Karpas-422 (cell line): ENCODE results near the gene PRKAG3. TPM values are rescaled to one million over a fixed set of nuclear protein-coding genes. Genes with fewer than 3 reads are reported as not detected.

ENCODE experiments used
- DNase-seq: peaks from one replicate; pipeline ENCODE4 v3.0.0-alpha.2; 2015
- H2AFZ ChIP-seq: fragments of 200-600 bp; sonication (generic); 2 replicates; pipeline ENCODE4 v1.6.1; 2014; ENCODE audit warnings: antibody characterized with exemption, low read length, mixed read lengths
- H3K27ac ChIP-seq: fragments of 200-600 bp; sonication (generic); 2 replicates; pipeline ENCODE4 v1.5.1; 2014; ENCODE audit warnings: mild to moderate bottlenecking, low read length, moderate library complexity
- H3K27me3 ChIP-seq: fragments of 200-600 bp; sonication (generic); 2 replicates; pipeline ENCODE4 v1.6.1; 2014; ENCODE audit warnings: low read length, mixed read lengths
- H3K36me3 ChIP-seq: fragments of 200-600 bp; sonication (generic); 2 replicates; pipeline ENCODE4 v1.6.1; 2014; ENCODE audit warnings: low read length, mixed read lengths; ENCODE audit not compliant: insufficient read depth
- H3K4me1 ChIP-seq: fragments of 200-600 bp; sonication (generic); 2 replicates; pipeline ENCODE4 v1.6.1; 2014; ENCODE audit warnings: mild to moderate bottlenecking, low read length, mixed read lengths
- H3K4me2 ChIP-seq: fragments of 200-600 bp; sonication (generic); 2 replicates; pipeline ENCODE4 v1.6.1; 2014; ENCODE audit warnings: low read length, low read depth, mild to moderate bottlenecking; ENCODE audit not compliant: poor library complexity, severe bottlenecking
- H3K4me3 ChIP-seq: fragments of 200-600 bp; sonication (generic); 2 replicates; pipeline ENCODE4 v1.5.1; 2014; ENCODE audit warnings: mild to moderate bottlenecking, antibody characterized with exemption, low read length, mixed read lengths
- H3K79me2 ChIP-seq: fragments of 200-600 bp; sonication (generic); 2 replicates; pipeline ENCODE4 v1.6.1; 2014; ENCODE audit warnings: mild to moderate bottlenecking, low read length, mixed read lengths
- H3K9ac ChIP-seq: fragments of 200-600 bp; sonication (generic); 2 replicates; pipeline ENCODE4 v1.6.0; 2014; ENCODE audit warnings: low read length
- H3K9me2 ChIP-seq: fragments of 200-600 bp; sonication (generic), shearing (Covaris generic); replicated peaks from 2 replicates; pipeline ENCODE4 v1.6.0; 2014; ENCODE audit warnings: mild to moderate bottlenecking, low read length, moderate library complexity; ENCODE audit not compliant: insufficient read depth
- H3K9me3 ChIP-seq: fragments of 300-700, 200-600 bp; sonication (generic); 2 replicates; pipeline ENCODE4 v1.6.1; 2014; ENCODE audit warnings: low read length, mixed read lengths
- H4K20me1 ChIP-seq: fragments of 200-600 bp; sonication (generic); 2 replicates; pipeline ENCODE4 v1.6.1; 2014; ENCODE audit warnings: mild to moderate bottlenecking, antibody characterized with exemption, low read length, low read depth; ENCODE audit not compliant: insufficient read depth
- total RNA-seq: library from RNA; depleted of rRNA; stranded (reverse); fragments of >200 nt; shearing (Covaris generic); gene quantifications from 2 replicates; pipeline ENCODE4 v1.2.3, GENCODE V29; 2014; ENCODE audit warnings: low replicate concordance

The PRKAG3 gene
- total RNA-seq, 1 experiment from 2014 or later, result not detected

- Histone ChIP-seq H3K27me3 (no peaks in the 10 kb centered on the region), H4K20me1 (no peaks in the 10 kb centered on the region), H2AFZ (no peak overlapping the region), H3K9me2 (no peaks in the 10 kb centered on the region), H3K9ac (no peak overlapping the region), H3K4me3 (no peak overlapping the region), H3K27ac (no peak overlapping the region), H3K4me1 (no peaks in the 10 kb centered on the region), H3K9me3 (no peaks in the 10 kb centered on the region), H3K4me2 (no peak overlapping the region), H3K36me3 (no peaks in the 10 kb centered on the region), H3K79me2 (no peaks in the 10 kb centered on the region)
- DNase-seq, result no peak
These were observed 10.7 kb downstream of the PRKAG3 start for GRCh38 chr2:218820746-218821369.

GRCh38 chr2:218819093-218819492 lies 12.5 kb downstream of the PRKAG3 start:
- H3K4me3 ChIP-seq, result no peak overlapping the region
- no peak overlapping the region for H2AFZ ChIP-seq
- no peaks in the 10 kb centered on the region for H3K9me3 ChIP-seq
- H3K9ac ChIP-seq, result no peak overlapping the region
- H4K20me1 ChIP-seq, result no peaks in the 10 kb centered on the region
- H3K27me3 ChIP-seq, result no peaks in the 10 kb centered on the region
- no peaks in the 10 kb centered on the region for H3K9me2 ChIP-seq
- no peak for DNase-seq
- H3K36me3 ChIP-seq, result no peaks in the 10 kb centered on the region
- no peaks in the 10 kb centered on the region for H3K79me2 ChIP-seq
- no peak overlapping the region for H3K4me2 ChIP-seq
- H3K27ac ChIP-seq, result no peak overlapping the region
- no peaks in the 10 kb centered on the region for H3K4me1 ChIP-seq

- H3K36me3 ChIP-seq, result no peaks in the 10 kb centered on the region
- no peak overlapping the region for H3K9ac ChIP-seq
- no peaks in the 10 kb centered on the region for H3K9me3 ChIP-seq
These were observed 15.0 kb downstream of the PRKAG3 start for GRCh38 chr2:218816561-218817011.

GRCh38 chr2:218815649-218816048 lies 16.0 kb downstream of the PRKAG3 start:
- no peak overlapping the region for H3K9ac ChIP-seq
- H2AFZ ChIP-seq, result no peak overlapping the region
- H3K4me2 ChIP-seq, result no peak overlapping the region
- no peak overlapping the region for H3K4me3 ChIP-seq
- H3K36me3 ChIP-seq, result no peaks in the 10 kb centered on the region
- H3K4me1 ChIP-seq, result no peaks in the 10 kb centered on the region
- no peak for DNase-seq
- H3K9me3 ChIP-seq, result no peaks in the 10 kb centered on the region
- no peaks in the 10 kb centered on the region for H3K27me3 ChIP-seq
- no peak overlapping the region for H3K27ac ChIP-seq
- H3K79me2 ChIP-seq, result no peaks in the 10 kb centered on the region
- no peaks in the 10 kb centered on the region for H3K9me2 ChIP-seq
- H4K20me1 ChIP-seq, result no peaks in the 10 kb centered on the region

More at GRCh38 chr2:218816561-218817011, 15.0 kb downstream of the PRKAG3 start:
- no peak for DNase-seq
- Histone ChIP-seq H3K4me1 (no peaks in the 10 kb centered on the region), H3K9me2 (no peaks in the 10 kb centered on the region), H2AFZ (no peak overlapping the region), H3K27me3 (no peaks in the 10 kb centered on the region), H3K79me2 (no peaks in the 10 kb centered on the region), H3K4me3 (no peak overlapping the region), H3K4me2 (no peak overlapping the region), H3K27ac (no peak overlapping the region), H4K20me1 (no peaks in the 10 kb centered on the region)

GRCh38 chr2:218815244-218815637 lies 16.4 kb downstream of the PRKAG3 start:
- no peak overlapping the region for H3K4me2 ChIP-seq

GRCh38 chr2:218814540-218815243 lies 16.9 kb downstream of the PRKAG3 start:
- Histone ChIP-seq H3K4me2 (no peak overlapping the region), H4K20me1 (no peaks in the 10 kb centered on the region), H3K9me2 (no peaks in the 10 kb centered on the region), H3K27me3 (no peaks in the 10 kb centered on the region), H2AFZ (no peak overlapping the region), H3K9me3 (no peaks in the 10 kb centered on the region), H3K4me1 (no peaks in the 10 kb centered on the region), H3K36me3 (no peaks in the 10 kb centered on the region), H3K4me3 (no peak overlapping the region), H3K9ac (no peak overlapping the region), H3K79me2 (no peaks in the 10 kb centered on the region), H3K27ac (no peak overlapping the region)
- no peak for DNase-seq

More at GRCh38 chr2:218815244-218815637, 16.4 kb downstream of the PRKAG3 start:
- Histone ChIP-seq H3K9me2 (no peaks in the 10 kb centered on the region), H2AFZ (no peak overlapping the region), H3K4me3 (no peak overlapping the region), H3K27ac (no peak overlapping the region), H3K4me1 (no peaks in the 10 kb centered on the region), H3K79me2 (no peaks in the 10 kb centered on the region), H3K9me3 (no peaks in the 10 kb centered on the region), H3K36me3 (no peaks in the 10 kb centered on the region), H3K9ac (no peak overlapping the region), H3K27me3 (no peaks in the 10 kb centered on the region), H4K20me1 (no peaks in the 10 kb centered on the region)
- DNase-seq, result no peak

- no peaks in the 10 kb centered on the region for H3K9me2 ChIP-seq
- no peaks in the 10 kb centered on the region for H3K4me1 ChIP-seq
- H3K27ac ChIP-seq, result no peak overlapping the region
- DNase-seq, result no peak
- no peak overlapping the region for H3K9ac ChIP-seq
- H2AFZ ChIP-seq, result no peak overlapping the region
- H3K36me3 ChIP-seq, result no peaks in the 10 kb centered on the region
- H3K9me3 ChIP-seq, result no peaks in the 10 kb centered on the region
- no peak overlapping the region for H3K4me2 ChIP-seq
- H4K20me1 ChIP-seq, result no peaks in the 10 kb centered on the region
- H3K27me3 ChIP-seq, result no peaks in the 10 kb centered on the region
- no peak overlapping the region for H3K4me3 ChIP-seq
- no peaks in the 10 kb centered on the region for H3K79me2 ChIP-seq
These were observed 17.7 kb downstream of the PRKAG3 start for GRCh38 chr2:218813771-218814460.

GRCh38 chr2:218812861-218813260 lies 18.7 kb downstream of the PRKAG3 start:
- H3K9me2 ChIP-seq, result no peaks in the 10 kb centered on the region
- no peak overlapping the region for H3K9ac ChIP-seq
- no peak overlapping the region for H3K4me3 ChIP-seq
- no peak for DNase-seq
- no peak overlapping the region for H2AFZ ChIP-seq
- H4K20me1 ChIP-seq, result no peaks in the 10 kb centered on the region
- no peaks in the 10 kb centered on the region for H3K4me1 ChIP-seq
- no peaks in the 10 kb centered on the region for H3K36me3 ChIP-seq
- no peak overlapping the region for H3K27ac ChIP-seq
- H3K4me2 ChIP-seq, result no peak overlapping the region
- H3K79me2 ChIP-seq, result no peaks in the 10 kb centered on the region
- H3K9me3 ChIP-seq, result no peaks in the 10 kb centered on the region
- H3K27me3 ChIP-seq, result no peaks in the 10 kb centered on the region
